Upper lobe of left lung (tissue), 6 donors: ENCODE measurements around the gene TMEM176B. TPM values are rescaled to one million over a fixed set of nuclear protein-coding genes. Genes with fewer than 3 reads are reported as not detected.

Experiments
- ATAC-seq, 2 donors: fragments of 200-7000 bp; cut with Tn5 transposase; one replicate each; pipeline ENCODE4 v1.9.1; 2022; ENCODE audit warnings: mild to moderate bottlenecking in 2 of 2, moderate library complexity in 2 of 2; ENCODE audit not compliant: low FRiP score in 2 of 2
- DNase-seq, 2 donors: peaks; one replicate each; pipeline ENCODE4 v3.0.0-alpha.2; 2019 to 2020
- H3K27ac ChIP-seq, 4 donors: fragments of 200-600 bp; sonication (generic); one replicate each; pipeline ENCODE4 v1.5.1; 2016 to 2019
- H3K27me3 ChIP-seq, 4 donors: fragments of 200-600 bp; sonication (generic); one replicate each; pipeline ENCODE4 v1.5.1; 2017 to 2019
- H3K36me3 ChIP-seq, 4 donors: fragments of 200-600 bp; sonication (generic); one replicate each; pipeline ENCODE4 v1.5.1; 2016 to 2019
- H3K4me1 ChIP-seq, 4 donors: fragments of 200-600 bp; sonication (generic); one replicate each; pipeline ENCODE4 v1.5.1; 2018 to 2019
- H3K4me3 ChIP-seq, 4 donors: fragments of 200-600 bp; sonication (generic); one replicate each; pipeline ENCODE4 v1.5.1; 2017 to 2019; ENCODE audit warnings: mild to moderate bottlenecking in 2 of 4, moderate library complexity in 1 of 4
- H3K9me3 ChIP-seq, 4 donors: fragments of 200-600 bp; sonication (generic); one replicate each; pipeline ENCODE4 v1.5.1; 2018 to 2019
- EP300 ChIP-seq, 4 donors: sonication (generic); formaldehyde crosslinking; IDR thresholded peaks; one replicate each; pipeline ENCODE4 v1.5.1; 2017; ENCODE audit warnings: antibody characterized with exemption in 4 of 4, control low read depth in 2 of 4
- POLR2A ChIP-seq, 4 donors: fragments of 450-650 bp; IDR thresholded peaks; one replicate each; pipeline ENCODE4 v1.5.1; 2016 to 2017; ENCODE audit warnings: antibody characterized with exemption in 4 of 4, mild to moderate bottlenecking in 2 of 4
- POLR2AphosphoS5 ChIP-seq, 2 donors: sonication (generic); formaldehyde crosslinking; IDR thresholded peaks; one replicate each; pipeline ENCODE4 v1.5.1; 2017; ENCODE audit warnings: antibody characterized with exemption in 2 of 2
- WGBS, 2 donors: methylation state at CpG; one replicate each; pipeline ENCODE4 v1.1.5; 2017 to 2018; 5-methylcytosine and 5-hydroxymethylcytosine counted together
- total RNA-seq, 6 donors: library from RNA; depleted of rRNA in 4 of 6; stranded (reverse); fragments of >200 nt in 4 of 6; gene quantifications; one replicate each; pipeline versions ENCODE4 v1.1.0 to v1.2.1, GENCODE V29; 2016 to 2021
- TF ChIP-seq, protein P1 (sequence below), 6 experiments: fragments of 450-650 bp in 4 of 6; fragments of 200-600 bp in 2 of 6; sonication (generic) in 2 of 6; IDR thresholded peaks; one replicate each; pipeline ENCODE4 v1.5.1; 2016 to 2019; ENCODE audit warnings: antibody characterized with exemption in 6 of 6
- donor health status: DM: no; HTN: no; CAD: no; lungs with moderate emphysema.
- donor health status: DM: no; HTN: yes; CAD: no; lungs with severe emphysema.

TMEM176B gene
- total RNA-seq, 6 donors from 2014 or later: 10.5 to 82.8 (median 27.4) TPM

DNA sequence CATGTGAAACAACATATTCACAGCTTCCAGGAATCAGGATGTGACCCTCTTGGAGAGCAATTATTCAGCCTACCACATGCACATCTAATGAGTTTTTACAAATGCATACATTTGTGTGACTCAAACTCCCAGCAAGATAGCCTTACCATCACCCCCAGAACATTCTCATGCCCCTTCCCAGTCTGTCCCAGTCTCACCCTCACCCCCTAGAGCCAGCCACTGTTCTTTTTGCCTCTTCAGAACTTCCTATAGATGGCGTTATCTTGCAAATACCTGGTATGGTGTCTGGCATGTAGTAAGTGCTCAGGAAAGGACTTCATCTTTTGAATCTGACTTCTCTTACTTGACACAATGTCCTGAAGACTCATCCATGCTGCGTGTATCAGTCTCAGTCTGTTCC lies 28.2 kb upstream of the TMEM176B start:
- ATAC-seq (no peak), DNase-seq (no peak)
- Histone ChIP-seq H3K4me1 (no peaks in the 10 kb centered on the region), H3K4me3 (no peak overlapping the region), H3K9me3 (no peaks in the 10 kb centered on the region), H3K27ac (no peak overlapping the region), H3K36me3 (no peaks in the 10 kb centered on the region), H3K27me3 (no peaks in the 10 kb centered on the region)
- 89 to 95% methylated on average over 2 of the region's 2 CpGs for WGBS, 2 donors
- TF ChIP-seq EP300 (IDR thresholded peaks at IDR 0.05) (no peak), POLR2A (IDR thresholded peaks at IDR 0.05) (no peak), POLR2AphosphoS5 (IDR thresholded peaks at IDR 0.05) (no peak)
- TF ChIP-seq, protein P1, sequence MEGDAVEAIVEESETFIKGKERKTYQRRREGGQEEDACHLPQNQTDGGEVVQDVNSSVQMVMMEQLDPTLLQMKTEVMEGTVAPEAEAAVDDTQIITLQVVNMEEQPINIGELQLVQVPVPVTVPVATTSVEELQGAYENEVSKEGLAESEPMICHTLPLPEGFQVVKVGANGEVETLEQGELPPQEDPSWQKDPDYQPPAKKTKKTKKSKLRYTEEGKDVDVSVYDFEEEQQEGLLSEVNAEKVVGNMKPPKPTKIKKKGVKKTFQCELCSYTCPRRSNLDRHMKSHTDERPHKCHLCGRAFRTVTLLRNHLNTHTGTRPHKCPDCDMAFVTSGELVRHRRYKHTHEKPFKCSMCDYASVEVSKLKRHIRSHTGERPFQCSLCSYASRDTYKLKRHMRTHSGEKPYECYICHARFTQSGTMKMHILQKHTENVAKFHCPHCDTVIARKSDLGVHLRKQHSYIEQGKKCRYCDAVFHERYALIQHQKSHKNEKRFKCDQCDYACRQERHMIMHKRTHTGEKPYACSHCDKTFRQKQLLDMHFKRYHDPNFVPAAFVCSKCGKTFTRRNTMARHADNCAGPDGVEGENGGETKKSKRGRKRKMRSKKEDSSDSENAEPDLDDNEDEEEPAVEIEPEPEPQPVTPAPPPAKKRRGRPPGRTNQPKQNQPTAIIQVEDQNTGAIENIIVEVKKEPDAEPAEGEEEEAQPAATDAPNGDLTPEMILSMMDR (IDR thresholded peaks at IDR 0.05): no peak

DNA sequence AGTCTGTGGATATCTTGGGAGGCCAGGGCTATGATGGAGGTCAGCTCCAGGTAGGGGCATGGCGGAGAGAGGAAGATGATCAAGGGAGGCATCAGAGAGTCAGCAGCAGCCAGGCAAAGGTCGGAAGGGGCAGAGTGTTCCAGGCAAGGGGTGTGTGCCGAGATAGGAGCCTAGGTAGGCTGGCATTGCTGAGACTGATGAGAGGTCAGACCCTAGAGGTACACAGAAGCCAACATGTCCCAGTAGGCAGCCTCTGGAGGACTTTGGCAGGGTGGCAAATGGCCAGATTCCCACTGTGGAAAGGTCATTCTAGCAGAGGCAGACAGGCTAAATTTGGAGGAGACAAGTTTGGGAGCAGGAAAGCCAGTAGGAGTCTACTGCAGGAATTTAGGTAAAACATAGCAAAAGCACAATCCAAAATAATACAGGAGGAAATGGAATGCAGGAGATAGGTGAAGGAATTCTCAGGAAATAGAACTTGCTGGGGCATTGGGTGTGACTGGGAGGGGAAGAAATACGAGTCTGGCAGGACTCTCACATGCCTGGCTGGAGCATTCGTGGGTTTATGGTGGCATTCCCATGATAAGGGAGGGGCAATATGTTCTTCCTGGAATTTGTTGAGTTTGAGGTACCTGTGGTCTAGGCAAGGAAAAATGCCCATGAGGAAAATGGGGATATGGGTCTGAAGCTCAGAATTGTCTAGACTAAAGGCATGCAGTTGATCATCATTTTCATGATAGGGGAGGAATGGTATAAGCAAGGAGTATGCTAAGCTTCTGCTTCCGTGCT lies 26.1 kb upstream of the TMEM176B start:
- no peak overlapping the region for H3K27ac ChIP-seq

DNA sequence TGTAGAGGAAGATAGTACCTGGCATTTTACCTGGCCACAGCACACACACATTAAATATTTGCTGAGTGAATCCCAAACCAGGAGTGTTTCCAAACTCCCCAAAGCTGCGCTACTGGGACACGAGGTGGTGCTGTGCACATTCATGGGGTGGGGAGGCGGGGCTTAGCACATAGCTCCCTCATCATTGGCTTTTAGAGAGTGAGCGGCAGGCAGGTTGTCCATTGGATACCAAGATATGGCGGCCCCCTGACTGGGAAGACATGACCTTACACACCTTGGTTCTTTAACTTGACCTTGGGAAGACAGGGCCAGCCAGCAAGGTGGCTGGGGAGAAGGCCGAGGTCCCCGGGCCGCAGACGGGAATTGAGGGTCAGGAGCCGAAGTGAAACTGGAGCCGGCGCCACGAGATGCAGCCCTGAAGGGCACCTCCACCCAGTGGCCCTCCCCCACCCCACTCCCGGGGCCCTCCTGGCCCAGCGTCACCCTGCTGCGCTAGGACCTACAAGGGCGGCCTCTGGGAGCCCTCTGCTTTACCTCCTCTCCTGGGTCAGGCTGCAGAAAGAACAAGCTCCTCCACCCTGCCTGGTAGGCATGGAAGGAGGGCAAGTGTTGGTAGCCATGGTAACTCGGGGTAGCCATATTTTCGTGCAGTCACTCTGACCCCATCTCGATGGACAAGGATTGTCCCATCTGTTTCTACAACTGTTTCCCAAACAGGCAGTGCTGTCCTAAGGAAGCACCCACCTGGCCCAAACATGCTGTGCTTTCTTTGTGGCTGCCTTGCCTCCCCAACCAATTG lies 24.4 kb upstream of the TMEM176B start:
- Histone ChIP-seq H3K27ac (no peak overlapping the region), H3K4me1 (no peaks in the 10 kb centered on the region), H3K36me3 (no peaks in the 10 kb centered on the region), H3K4me3 (no peak overlapping the region), H3K27me3 (no peaks in the 10 kb centered on the region), H3K9me3 (no peaks in the 10 kb centered on the region)
- WGBS, 2 donors: 91 to 92% methylated on average over 15 of the region's 20 CpGs
- ATAC-seq (no peak), DNase-seq (peak in 1 of 2 donors; percentile 71)
- TF ChIP-seq POLR2AphosphoS5 (IDR thresholded peaks at IDR 0.05): no peak
- TF ChIP-seq, protein P1 (IDR thresholded peaks at IDR 0.05): no peak
- no peak for TF ChIP-seq EP300 (IDR thresholded peaks at IDR 0.05)
- TF ChIP-seq POLR2A (IDR thresholded peaks at IDR 0.05): no peak

More for the DNA sequence above, 26.1 kb upstream of the TMEM176B start:
- no peaks in the 10 kb centered on the region for H3K36me3 ChIP-seq
- ATAC-seq: no peak
- H3K4me1 ChIP-seq: no peaks in the 10 kb centered on the region
- no peaks in the 10 kb centered on the region for H3K27me3 ChIP-seq
- H3K9me3 ChIP-seq: no peaks in the 10 kb centered on the region
- TF ChIP-seq POLR2AphosphoS5 (IDR thresholded peaks at IDR 0.05) (no peak), POLR2A (IDR thresholded peaks at IDR 0.05) (no peak), EP300 (IDR thresholded peaks at IDR 0.05) (no peak)
- TF ChIP-seq, protein P1 (IDR thresholded peaks at IDR 0.05): no peak
- WGBS, 2 donors: 70 to 71% methylated on average over 6 of the region's 6 CpGs
- DNase-seq: no peak
- H3K4me3 ChIP-seq: no peak overlapping the region

DNA sequence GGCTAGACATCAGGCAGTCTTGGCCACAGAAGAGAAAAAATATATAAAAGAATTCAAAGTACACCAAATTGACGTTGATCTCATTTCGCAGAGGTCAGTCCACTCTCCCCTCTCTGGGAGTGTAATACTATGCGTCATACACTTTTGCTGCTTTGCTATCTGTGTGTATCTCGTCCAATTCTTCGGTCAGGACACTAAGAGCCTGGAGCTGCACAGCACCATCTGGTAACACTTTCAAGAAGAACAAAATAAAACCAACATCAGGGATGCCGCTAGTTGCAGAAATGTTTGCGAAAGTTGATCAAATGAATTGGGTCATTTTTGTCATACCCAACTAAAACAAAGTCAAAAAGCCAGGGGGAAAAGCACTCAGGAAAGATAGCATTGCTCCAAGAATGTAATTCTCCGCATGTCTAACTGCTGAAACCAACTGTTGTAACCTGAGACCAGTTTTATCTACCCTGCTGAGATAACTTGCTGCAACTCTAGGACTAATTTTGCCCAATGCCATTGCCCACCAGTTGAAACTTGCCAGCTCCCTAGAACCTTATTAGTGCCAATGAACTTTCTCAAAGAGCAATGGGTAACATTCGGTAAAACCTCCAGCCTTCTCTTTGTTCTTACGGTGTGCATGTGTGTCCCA lies 23.4 kb upstream of the TMEM176B start:
- ATAC-seq (peak in 1 of 2 donors; percentile 92), DNase-seq (no peak)
- 82 to 92% methylated on average over 10 of the region's 10 CpGs for WGBS, 2 donors
- Histone ChIP-seq H3K4me1 (no peaks in the 10 kb centered on the region), H3K27ac (no peak overlapping the region), H3K36me3 (no peaks in the 10 kb centered on the region), H3K4me3 (no peak overlapping the region), H3K9me3 (no peaks in the 10 kb centered on the region), H3K27me3 (no peaks in the 10 kb centered on the region)
- TF ChIP-seq POLR2AphosphoS5 (IDR thresholded peaks at IDR 0.05) (no peak), POLR2A (IDR thresholded peaks at IDR 0.05) (no peak), EP300 (IDR thresholded peaks at IDR 0.05) (no peak)
- TF ChIP-seq, protein P1 (IDR thresholded peaks at IDR 0.05): no peak
